Stimulated activated CD4-positive, alpha-beta T cell treated with anti-CD3 and anti-CD28 coated beads, Interleukin-2, amount 100 ng/mL, for 48 hours (primary cell): ENCODE results near the gene PTPN2.

Source experiments
- DNase-seq, 2 donors: peaks; one replicate each; pipeline ENCODE4 v3.0.0-alpha.2; 2020

PTPN2 gene

GRCh38 chr18:12857215-12857905 lies 26.7 kb downstream of the PTPN2 start:
- DNase-seq = no peak

GRCh38 chr18:12855916-12856315 lies 28.1 kb downstream of the PTPN2 start:
- DNase-seq = no peak

- no peak for DNase-seq
Measured at GRCh38 chr18:12852566-12853315, 31.3 kb downstream of the PTPN2 start.

GRCh38 chr18:12851716-12852115 lies 32.3 kb downstream of the PTPN2 start:
- no peak for DNase-seq

GRCh38 chr18:12849548-12849947 lies 34.5 kb downstream of the PTPN2 start:
- DNase-seq = no peak

GRCh38 chr18:12848405-12848804 lies 35.6 kb downstream of the PTPN2 start:
- DNase-seq = no peak

- DNase-seq = no peak
Measured at GRCh38 chr18:12844391-12844790, 39.6 kb downstream of the PTPN2 start.

- DNase-seq = no peak
Measured at GRCh38 chr18:12843420-12844350, 40.4 kb downstream of the PTPN2 start.

- DNase-seq = no peak
Measured at GRCh38 chr18:12842459-12843380, 41.3 kb downstream of the PTPN2 start.

GRCh38 chr18:12841070-12841469 lies 43.0 kb downstream of the PTPN2 start:
- no peak for DNase-seq

GRCh38 chr18:12840382-12840781 lies 43.7 kb downstream of the PTPN2 start:
- no peak for DNase-seq

- no peak for DNase-seq
Measured at GRCh38 chr18:12839526-12840196, 44.4 kb downstream of the PTPN2 start.

GRCh38 chr18:12839057-12839525 lies 44.9 kb downstream of the PTPN2 start:
- DNase-seq = no peak

GRCh38 chr18:12838178-12838634 lies 45.8 kb downstream of the PTPN2 start:
- DNase-seq = no peak

GRCh38 chr18:12837747-12838146 lies 46.3 kb downstream of the PTPN2 start:
- DNase-seq = no peak

- DNase-seq = no peak
Measured at GRCh38 chr18:12836551-12836950, 47.5 kb downstream of the PTPN2 start.

GRCh38 chr18:12828116-12829051 lies 55.7 kb downstream of the PTPN2 start:
- no peak for DNase-seq

- no peak for DNase-seq
Measured at GRCh38 chr18:12827588-12827987, 56.4 kb downstream of the PTPN2 start.

- DNase-seq = no peak
Measured at GRCh38 chr18:12825230-12825629, 58.8 kb downstream of the PTPN2 start.

- no peak for DNase-seq
Measured at GRCh38 chr18:12823892-12824291, 60.1 kb downstream of the PTPN2 start.
